ENCODE results near the gene KLRD1.
A peak's percentile ranks its signal among the peaks of the same experiment; 100 is the strongest.

KLRD1 gene

GRCh38 chr12:10361622-10362021 is 54.0 kb downstream of the KLRD1 start:
- H3K27ac ChIP-seq = no peak overlapping the region

DNA sequence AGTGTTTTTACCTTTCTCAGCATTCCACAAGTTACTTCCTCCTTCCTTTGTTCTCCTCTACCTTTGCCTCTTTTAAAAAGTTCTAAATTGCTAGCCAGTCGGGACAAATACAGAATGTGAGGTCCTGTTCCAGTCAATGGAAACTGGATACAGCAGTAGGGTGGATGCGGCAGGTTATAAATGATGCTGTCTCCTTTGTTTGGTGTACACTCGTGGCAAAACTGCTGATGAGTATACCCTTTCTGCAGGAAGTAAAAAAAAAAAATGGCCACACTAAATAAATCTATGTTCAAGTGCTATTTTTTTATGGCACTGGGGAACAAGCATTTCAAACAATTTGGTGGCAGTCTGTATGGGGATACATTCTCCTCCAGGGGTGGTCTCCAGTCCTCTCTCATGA is 54.7 kb downstream of the KLRD1 start:
- Histone ChIP-seq H3K4me3 (ENCODE audit: low read depth, low read length) (no peak overlapping the region), H3K9ac (no peak overlapping the region)
- no peak for TF ChIP-seq CTCF (IDR thresholded peaks at IDR 0.05)

More at GRCh38 chr12:10361622-10362021, 54.0 kb downstream of the KLRD1 start:
- H3K27me3 ChIP-seq (ENCODE audit: control insufficient read depth, insufficient read depth, low read length) = no peaks in the 10 kb centered on the region
- TF ChIP-seq CTCF (IDR thresholded peaks at IDR 0.05) = no peak
- H3K4me1 ChIP-seq = peaks cover 16% of the 10 kb centered on the region
- H3K9ac ChIP-seq = no peak overlapping the region
- H3K4me2 ChIP-seq (ENCODE audit: low read length) = no peak overlapping the region
- H3K36me3 ChIP-seq (ENCODE audit: control insufficient read depth, insufficient read depth, low read length) = no peaks in the 10 kb centered on the region
- H3K4me3 ChIP-seq (ENCODE audit: low read depth, low read length) = no peak overlapping the region
- H3K79me2 ChIP-seq = no peaks in the 10 kb centered on the region
- H2AFZ ChIP-seq = peak overlapping the region; percentile 13
- no peaks in the 10 kb centered on the region for H3K9me3 ChIP-seq (ENCODE audit: control insufficient read depth, low read length)

GRCh38 chr12:10362828-10363657 is 55.4 kb downstream of the KLRD1 start:
- Histone ChIP-seq H3K79me2 (no peaks in the 10 kb centered on the region), H3K4me1 (peaks cover 26% of the 10 kb centered on the region), H3K27ac (peak overlapping the region; percentile 92), H3K36me3 (ENCODE audit: control insufficient read depth, insufficient read depth, low read length) (no peaks in the 10 kb centered on the region), H3K27me3 (ENCODE audit: control insufficient read depth, insufficient read depth, low read length) (no peaks in the 10 kb centered on the region), H3K4me3 (ENCODE audit: low read depth, low read length) (peak overlapping the region; percentile 79), H3K4me2 (ENCODE audit: low read length) (peak overlapping the region; percentile 21), H2AFZ (peak overlapping the region; percentile 98), H3K9me3 (ENCODE audit: control insufficient read depth, low read length) (no peaks in the 10 kb centered on the region), H3K9ac (no peak overlapping the region)
- no peak for TF ChIP-seq CTCF (IDR thresholded peaks at IDR 0.05)

More for the DNA sequence above, 54.7 kb downstream of the KLRD1 start:
- Histone ChIP-seq H3K9me3 (ENCODE audit: control insufficient read depth, low read length) (no peaks in the 10 kb centered on the region), H3K79me2 (no peaks in the 10 kb centered on the region), H3K27ac (peak overlapping the region; percentile 92), H3K27me3 (ENCODE audit: control insufficient read depth, insufficient read depth, low read length) (no peaks in the 10 kb centered on the region), H3K4me1 (peaks cover 22% of the 10 kb centered on the region), H3K4me2 (ENCODE audit: low read length) (no peak overlapping the region), H2AFZ (peak overlapping the region; percentile 98), H3K36me3 (ENCODE audit: control insufficient read depth, insufficient read depth, low read length) (no peaks in the 10 kb centered on the region)

DNA sequence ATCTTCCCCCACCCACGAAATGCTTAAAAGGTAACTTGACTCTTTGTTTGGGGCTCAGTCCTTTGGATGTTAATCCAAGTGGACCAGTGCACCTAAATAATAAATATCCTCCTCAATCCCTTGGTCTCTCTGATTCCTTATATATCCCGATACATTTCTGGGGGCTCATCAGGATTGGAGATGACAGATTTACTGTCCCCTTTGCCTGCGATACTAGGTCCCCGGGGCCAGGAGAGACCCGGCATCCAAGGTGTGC is 55.9 kb downstream of the KLRD1 start:
- peak overlapping the region; percentile 98 for H2AFZ ChIP-seq
- peak overlapping the region; percentile 43 for H3K9ac ChIP-seq
- H3K4me3 ChIP-seq (ENCODE audit: low read depth, low read length) = peak overlapping the region; percentile 79
- no peak for TF ChIP-seq CTCF (IDR thresholded peaks at IDR 0.05)
- peaks cover 26% of the 10 kb centered on the region for H3K4me1 ChIP-seq
- no peaks in the 10 kb centered on the region for H3K9me3 ChIP-seq (ENCODE audit: control insufficient read depth, low read length)
- peak overlapping the region; percentile 92 for H3K27ac ChIP-seq
- H3K27me3 ChIP-seq (ENCODE audit: control insufficient read depth, insufficient read depth, low read length) = no peaks in the 10 kb centered on the region
- H3K79me2 ChIP-seq = no peaks in the 10 kb centered on the region
- peak overlapping the region; percentile 87 for H3K4me2 ChIP-seq (ENCODE audit: low read length)
- no peaks in the 10 kb centered on the region for H3K36me3 ChIP-seq (ENCODE audit: control insufficient read depth, insufficient read depth, low read length)

Measured in parathyroid adenoma (tissue), 2 donors.